ENCODE data around the gene SSTR3.

The SSTR3 gene

GRCh38 chr22:37229805-37230672 is 17.8 kb upstream of the SSTR3 start:
- in situ Hi-C loops (cut with MboI; ENCODE audit: low sequenced_read_pairs): no loop called here

GRCh38 chr22:37229012-37229804 is 16.9 kb upstream of the SSTR3 start:
- in situ Hi-C loops (cut with MboI; ENCODE audit: low sequenced_read_pairs): no loop called here

GRCh38 chr22:37228106-37229011 is 16.1 kb upstream of the SSTR3 start:
- in situ Hi-C loops (cut with MboI; ENCODE audit: low sequenced_read_pairs): no loop called here

- in situ Hi-C loops (cut with MboI; ENCODE audit: low sequenced_read_pairs): no loop called here
These were observed 14.2 kb upstream of the SSTR3 start for GRCh38 chr22:37226514-37226913.

GRCh38 chr22:37226087-37226486 is 13.8 kb upstream of the SSTR3 start:
- in situ Hi-C loops (cut with MboI; ENCODE audit: low sequenced_read_pairs): no loop called here

- in situ Hi-C loops (cut with MboI; ENCODE audit: low sequenced_read_pairs): no loop called here
These were observed 13.2 kb upstream of the SSTR3 start for GRCh38 chr22:37225481-37225880.

GRCh38 chr22:37224757-37225420 is 12.6 kb upstream of the SSTR3 start:
- in situ Hi-C loops (cut with MboI; ENCODE audit: low sequenced_read_pairs): no loop called here

- in situ Hi-C loops (cut with MboI; ENCODE audit: low sequenced_read_pairs): no loop called here
These were observed 11.8 kb upstream of the SSTR3 start for GRCh38 chr22:37223965-37224551.

GRCh38 chr22:37222440-37222971 is 10.2 kb upstream of the SSTR3 start:
- in situ Hi-C loops (cut with MboI; ENCODE audit: low sequenced_read_pairs): no loop called here

- in situ Hi-C loops (cut with MboI; ENCODE audit: low sequenced_read_pairs): no loop called here
These were observed 9.4 kb upstream of the SSTR3 start for GRCh38 chr22:37221424-37222333.

GRCh38 chr22:37220543-37220981 is 8.3 kb upstream of the SSTR3 start:
- in situ Hi-C loops (cut with MboI; ENCODE audit: low sequenced_read_pairs): no loop called here

GRCh38 chr22:37219533-37219932 is 7.3 kb upstream of the SSTR3 start:
- in situ Hi-C loops (cut with MboI; ENCODE audit: low sequenced_read_pairs): no loop called here

- in situ Hi-C loops (cut with MboI; ENCODE audit: low sequenced_read_pairs): no loop called here
These were observed 6.6 kb upstream of the SSTR3 start for GRCh38 chr22:37218771-37219411.

GRCh38 chr22:37218399-37218770 is 6.1 kb upstream of the SSTR3 start:
- in situ Hi-C loops (cut with MboI; ENCODE audit: low sequenced_read_pairs): no loop called here

GRCh38 chr22:37215890-37216289 is 3.6 kb upstream of the SSTR3 start:
- in situ Hi-C loops (cut with MboI; ENCODE audit: low sequenced_read_pairs): no loop called here

GRCh38 chr22:37214731-37215030 is 2.4 kb upstream of the SSTR3 start:
- in situ Hi-C loops (cut with MboI; ENCODE audit: low sequenced_read_pairs): no loop called here

- in situ Hi-C loops (cut with MboI; ENCODE audit: low sequenced_read_pairs): no loop called here
These were observed 1.9 kb upstream of the SSTR3 start for GRCh38 chr22:37213941-37214730.
